Ammon's horn (tissue), 1 donor: Measurements from ENCODE around the gene AMOTL1.
"Not testable (repeated sequence)": the region's sequence is repeated elsewhere in the genome, so short reads cannot be mapped to it uniquely, and the experiment has no call there.

Experiments used
- DNase-seq: peaks from one replicate; pipeline ENCODE4 v3.0.0-alpha.2; 2016; ENCODE audit warnings: low spot score

Gene AMOTL1

GRCh38 chr11:94882931-94883330 lies 114.8 kb downstream of the AMOTL1 start:
- no peak for DNase-seq

GRCh38 chr11:94883878-94884277 lies 115.7 kb downstream of the AMOTL1 start:
- no peak for DNase-seq

DNA sequence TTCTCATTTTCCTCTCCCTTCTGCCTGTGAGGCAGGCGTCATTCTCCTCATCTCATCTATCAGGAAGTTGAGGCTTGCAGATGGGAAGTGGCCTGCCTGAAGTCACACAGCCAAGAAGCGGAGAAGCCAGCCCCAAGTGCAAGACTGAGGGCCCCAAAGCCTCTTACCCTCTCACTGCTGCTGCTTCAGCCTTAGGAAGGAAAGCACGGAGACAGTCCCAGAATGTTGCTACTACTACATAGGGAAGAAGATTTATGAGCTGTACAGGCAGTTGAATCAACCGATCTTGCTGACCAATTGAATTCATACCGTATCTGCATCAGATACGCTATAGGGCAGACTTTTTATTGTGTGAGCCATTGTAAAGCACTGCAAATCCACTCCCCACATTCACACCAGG lies 116.2 kb downstream of the AMOTL1 start:
- peak; percentile 20 for DNase-seq

- DNase-seq = no peak
Measured at GRCh38 chr11:94885133-94885532, 117.0 kb downstream of the AMOTL1 start.

DNA sequence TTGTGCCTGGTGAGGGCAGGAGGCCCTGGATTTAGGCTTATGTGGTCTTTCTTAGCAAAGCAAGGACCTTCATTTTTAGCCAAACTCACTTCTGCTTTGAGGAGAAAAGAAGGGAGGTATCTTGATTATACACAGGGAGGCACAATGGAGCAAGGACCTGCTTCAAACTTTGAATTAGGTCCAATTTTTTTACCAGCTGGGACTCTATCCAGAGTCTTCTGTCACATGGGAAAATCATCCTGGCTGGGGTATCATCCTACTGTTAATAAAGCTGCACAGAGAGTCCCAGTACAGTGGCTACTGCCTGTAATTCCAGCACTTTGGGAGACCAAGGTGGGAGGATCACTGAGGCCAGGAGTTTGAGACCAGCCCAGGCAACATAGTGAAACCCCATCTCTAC lies 117.4 kb downstream of the AMOTL1 start:
- no peak for DNase-seq

DNA sequence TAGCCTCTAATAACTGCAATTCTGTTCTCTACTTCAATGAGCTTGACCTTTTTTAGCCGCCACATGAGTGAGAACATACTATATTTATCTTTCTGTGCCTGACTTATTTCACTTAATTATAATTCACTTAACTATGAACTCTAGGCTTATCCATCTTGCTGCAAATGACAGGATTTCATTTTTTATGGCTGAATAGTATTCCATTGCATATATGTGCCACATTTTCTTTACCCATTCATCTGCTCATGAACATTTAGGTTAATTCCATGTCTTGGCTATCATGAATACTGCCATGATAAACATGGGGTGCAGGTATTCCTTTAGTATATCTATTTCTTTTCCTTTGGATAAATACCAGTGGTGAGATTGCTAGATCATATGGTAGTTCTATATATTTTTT lies 120.0 kb downstream of the AMOTL1 start:
- no peak for DNase-seq

DNA sequence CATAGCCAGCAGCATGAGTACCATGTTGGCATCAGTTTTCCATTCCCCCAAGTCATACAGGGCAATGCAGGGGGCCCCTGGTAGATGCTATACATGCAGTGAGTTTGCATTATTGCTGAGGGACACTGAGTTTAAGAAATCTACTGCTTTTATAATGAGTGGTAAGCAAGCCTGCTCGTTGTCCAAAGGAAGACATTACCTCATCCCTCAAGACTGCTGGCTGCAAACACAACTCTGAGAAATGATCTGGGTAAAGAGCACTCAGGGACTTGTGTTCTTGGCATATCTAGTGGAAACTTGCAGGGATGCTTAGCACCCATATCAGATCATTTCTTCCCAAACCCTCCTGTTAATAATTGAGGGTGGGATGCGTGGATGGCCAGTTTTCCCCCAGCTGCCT lies 127.3 kb downstream of the AMOTL1 start:
- DNase-seq = no peak

GRCh38 chr11:94895971-94896370 lies 127.8 kb downstream of the AMOTL1 start:
- DNase-seq = no peak

DNA sequence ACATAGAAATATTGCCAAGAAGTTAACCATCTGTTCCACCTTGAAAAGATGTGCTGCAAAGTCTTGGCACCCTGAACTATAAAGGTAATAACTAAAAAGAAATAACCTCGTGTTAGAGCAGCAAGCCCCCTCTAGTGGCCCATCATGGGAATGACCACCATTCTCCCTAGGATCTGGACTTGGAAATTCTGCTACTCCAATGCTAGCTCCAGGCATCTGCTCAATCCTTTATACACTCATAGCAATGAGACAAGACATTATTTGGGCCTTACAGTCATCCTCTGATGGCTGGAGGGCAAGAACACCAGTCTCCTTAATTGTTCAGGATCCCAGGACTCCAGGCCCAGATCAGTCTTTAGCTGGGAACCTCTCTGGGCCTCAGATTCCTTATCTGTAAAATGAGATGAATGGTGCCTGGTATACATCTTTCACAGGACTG lies 129.2 kb downstream of the AMOTL1 start:
- DNase-seq = peak; percentile 77

DNA sequence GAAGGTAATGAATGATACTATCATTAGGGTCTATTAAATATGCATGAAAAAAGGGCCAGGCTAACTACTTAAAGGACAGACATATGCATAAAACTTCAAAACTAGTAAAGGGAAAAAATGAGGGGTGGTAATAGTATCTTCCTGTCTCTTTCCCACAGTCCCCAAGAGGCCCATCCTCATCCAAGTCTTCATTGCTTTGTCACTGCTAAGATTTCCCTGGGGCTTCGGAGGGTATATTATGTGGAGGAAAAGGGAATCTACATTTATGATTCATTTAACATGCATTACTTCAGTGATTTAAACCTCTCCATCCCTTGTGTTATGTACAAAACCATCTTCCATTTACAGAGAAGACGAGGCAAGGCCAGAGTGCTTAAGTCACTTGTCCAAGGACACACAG lies 139.1 kb downstream of the AMOTL1 start:
- no peak for DNase-seq

GRCh38 chr11:94909371-94909820 lies 141.2 kb downstream of the AMOTL1 start:
- no peak for DNase-seq

DNA sequence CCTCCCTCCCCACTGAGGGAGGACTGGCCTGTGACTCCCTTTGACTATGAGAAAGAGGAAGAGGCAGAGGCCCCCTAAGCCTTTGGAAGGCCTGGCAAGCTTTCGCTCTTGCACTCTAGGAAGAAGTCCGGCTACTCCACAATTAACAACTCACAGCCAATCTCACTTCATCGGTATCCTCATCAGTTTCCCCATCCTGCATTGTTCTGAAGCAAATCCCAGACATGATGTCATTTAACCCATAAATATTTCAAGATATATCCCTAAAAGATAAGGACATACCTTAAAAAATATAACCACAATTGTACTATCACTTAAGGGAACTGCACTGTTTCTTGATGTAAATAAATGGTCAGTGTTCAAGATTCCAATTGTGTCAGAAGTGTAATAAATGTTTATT lies 142.1 kb downstream of the AMOTL1 start:
- no peak for DNase-seq

- no peak for DNase-seq
Measured at GRCh38 chr11:94910779-94911178, 142.6 kb downstream of the AMOTL1 start.

DNA sequence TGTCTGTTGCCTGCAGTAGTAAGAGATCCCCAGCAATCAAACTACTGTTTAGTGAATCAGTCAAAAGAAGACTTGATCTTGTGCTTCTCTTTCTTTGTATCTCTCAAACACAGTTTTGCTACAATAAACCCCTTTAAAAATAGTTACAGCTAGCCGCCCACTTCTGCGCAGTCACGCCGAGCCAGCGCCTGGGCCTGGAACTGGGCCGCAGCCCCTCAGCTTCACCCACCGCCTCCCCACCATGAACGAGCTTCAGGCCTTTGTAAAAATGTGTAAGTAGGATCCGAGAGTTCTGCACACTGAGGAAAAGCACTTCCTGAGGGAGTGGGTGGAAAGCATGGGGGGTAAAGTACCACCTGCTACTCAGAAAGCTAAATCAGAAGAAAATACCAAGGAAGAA lies 144.7 kb downstream of the AMOTL1 start:
- DNase-seq = no peak

GRCh38 chr11:94913718-94914394 lies 145.7 kb downstream of the AMOTL1 start:
- not testable (repeated sequence) for DNase-seq

- no peak for DNase-seq
Measured at GRCh38 chr11:94920311-94920710, 152.2 kb downstream of the AMOTL1 start.

DNA sequence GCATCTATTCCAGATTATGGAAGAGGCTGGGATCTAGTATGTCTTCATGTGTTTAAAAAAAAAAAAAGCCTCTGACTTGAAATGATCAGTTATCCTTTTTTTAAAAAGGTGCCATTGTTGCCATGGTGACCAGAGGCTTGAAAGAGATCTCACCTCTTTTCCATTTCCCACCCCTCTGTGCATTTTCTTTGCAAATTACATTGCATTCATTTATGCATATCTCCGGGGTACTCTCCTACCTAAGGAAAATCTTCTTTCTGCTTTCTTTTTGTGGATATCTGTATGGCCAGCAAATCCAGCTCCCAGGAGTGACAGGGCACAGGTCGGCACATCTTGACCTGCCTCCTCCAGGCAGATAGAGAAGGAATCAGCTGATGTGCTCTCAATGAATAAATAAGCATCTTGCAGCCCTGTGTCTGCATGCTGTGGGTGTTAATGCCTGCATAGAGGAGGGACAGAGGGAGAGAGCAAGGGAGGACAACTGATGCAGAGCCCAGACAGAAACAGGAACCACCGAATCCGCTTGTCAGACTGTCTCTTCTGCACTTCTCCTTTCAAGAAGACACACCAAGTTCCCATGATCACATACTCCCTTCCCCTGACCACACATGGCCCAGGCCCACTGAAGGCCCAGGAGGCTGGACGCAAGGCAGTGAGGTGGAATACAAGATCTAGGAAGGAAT lies 154.3 kb downstream of the AMOTL1 start:
- peak; percentile 78 for DNase-seq

GRCh38 chr11:94923004-94923334 lies 154.8 kb downstream of the AMOTL1 start:
- no peak for DNase-seq

DNA sequence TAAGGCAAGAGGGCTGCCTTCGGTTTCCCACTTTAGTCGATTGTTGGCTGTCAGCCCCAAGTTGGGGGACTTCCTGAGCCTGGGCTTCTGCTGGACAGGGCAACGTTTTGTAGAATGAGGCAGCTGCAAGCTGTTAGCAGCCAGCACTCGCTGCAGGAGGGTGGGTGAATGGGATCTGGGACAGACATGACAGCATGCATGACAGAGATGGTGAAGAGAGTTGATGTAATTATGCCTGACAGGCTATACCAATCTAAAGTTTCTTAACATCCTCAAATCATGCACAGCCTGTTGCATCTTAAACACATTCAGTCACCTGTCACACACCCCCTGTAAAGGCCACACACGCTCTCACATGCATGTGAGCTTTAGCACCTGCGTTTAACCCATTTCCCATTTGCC lies 156.0 kb downstream of the AMOTL1 start:
- DNase-seq = no peak

GRCh38 chr11:94924612-94925011 lies 156.5 kb downstream of the AMOTL1 start:
- DNase-seq = no peak

- DNase-seq = no peak
Measured at GRCh38 chr11:94925422-94926270, 157.5 kb downstream of the AMOTL1 start.

DNA sequence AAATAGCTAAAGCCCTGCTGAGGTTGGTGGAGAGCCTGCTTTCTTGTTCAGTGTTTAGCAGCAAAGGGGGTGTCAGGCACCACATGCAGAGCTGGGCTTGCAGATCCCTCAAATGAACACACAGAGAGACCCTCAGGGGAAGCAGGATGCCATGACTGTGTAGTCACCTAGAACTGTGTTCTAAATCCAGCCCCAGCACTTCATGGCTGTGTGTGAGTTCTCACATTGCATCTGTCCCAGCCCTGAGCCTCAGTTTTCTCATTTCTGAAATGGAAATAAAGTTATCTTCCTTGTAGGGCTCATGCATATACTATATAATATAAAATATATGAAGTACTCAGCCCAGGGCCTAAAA lies 158.1 kb downstream of the AMOTL1 start:
- DNase-seq = no peak
